Astrocyte (in vitro differentiated cells and primary cell): ENCODE results near the gene NEUROG1. TPM values are rescaled to one million over a fixed set of nuclear protein-coding genes. Genes with fewer than 3 reads are reported as not detected.

ENCODE experiments used
- DNase-seq: peaks from one replicate; pipeline ENCODE4 v3.0.0-alpha.2; 2010; ENCODE audit warnings: low read depth
- FAIRE-seq: peaks from 2 replicates; lab custom pipeline; 2011; peaks lifted over from hg19 to GRCh38; lab: Jason Lieb, UNC
- H2AFZ ChIP-seq: 2 replicates; pipeline ENCODE4 v1.6.0; 2012; ENCODE audit warnings: low read depth, low read length, inconsistent platforms
- H3K27ac ChIP-seq: 2 replicates; pipeline ENCODE4 v1.5.1; 2011; ENCODE audit warnings: low read depth, low read length, inconsistent platforms
- H3K27me3 ChIP-seq: 2 replicates; pipeline ENCODE4 v1.6.0; 2011; ENCODE audit warnings: low read length, inconsistent platforms; ENCODE audit not compliant: insufficient read depth
- H3K36me3 ChIP-seq: 2 replicates; pipeline ENCODE4 v1.5.1; 2011; ENCODE audit warnings: low read length, inconsistent platforms; ENCODE audit not compliant: insufficient read depth
- H3K4me1 ChIP-seq: 2 replicates; pipeline ENCODE4 v1.5.1; 2011; ENCODE audit warnings: low read length, inconsistent platforms; ENCODE audit not compliant: insufficient read depth
- H3K4me2 ChIP-seq: 2 replicates; pipeline ENCODE4 v1.6.0; 2012; ENCODE audit warnings: low read length, inconsistent platforms
- H3K4me3 ChIP-seq: 2 replicates; pipeline ENCODE4 v1.5.1; 2011; ENCODE audit warnings: low read depth, mild to moderate bottlenecking, low read length, inconsistent platforms; ENCODE audit not compliant: insufficient read depth
- H3K79me2 ChIP-seq: 2 replicates; pipeline ENCODE4 v1.6.0; 2012; ENCODE audit warnings: mild to moderate bottlenecking, low read length, inconsistent platforms; ENCODE audit not compliant: insufficient read depth
- H3K9ac ChIP-seq: 2 replicates; pipeline ENCODE4 v1.6.0; 2012; ENCODE audit warnings: mild to moderate bottlenecking, low read length, inconsistent platforms
- H3K9me3 ChIP-seq: 2 replicates; pipeline ENCODE4 v1.5.1; 2012; ENCODE audit warnings: low read depth, mild to moderate bottlenecking, low read length, inconsistent platforms; ENCODE audit not compliant: insufficient read depth
- H4K20me1 ChIP-seq: 2 replicates; pipeline ENCODE4 v1.6.0; 2012; ENCODE audit warnings: low read length, inconsistent platforms; ENCODE audit not compliant: insufficient read depth
- H3K27ac Mint-ChIP-seq: one replicate; pipeline ENCODE4 v1.8.0; 2021; ENCODE audit warnings: mild to moderate bottlenecking, mixed read lengths; ENCODE audit not compliant: unreplicated experiment
- H3K27me3 Mint-ChIP-seq: one replicate; pipeline ENCODE4 v1.8.0; 2021; ENCODE audit warnings: low read depth, mixed read lengths; ENCODE audit not compliant: unreplicated experiment
- H3K36me3 Mint-ChIP-seq: one replicate; pipeline ENCODE4 v1.8.0; 2021; ENCODE audit warnings: low read depth, mixed read lengths; ENCODE audit not compliant: unreplicated experiment
- H3K4me1 Mint-ChIP-seq: one replicate; pipeline ENCODE4 v1.8.0; 2021; ENCODE audit warnings: low read depth, mixed read lengths; ENCODE audit not compliant: unreplicated experiment
- H3K4me3 Mint-ChIP-seq: one replicate; pipeline ENCODE4 v1.8.0; 2021; ENCODE audit warnings: mild to moderate bottlenecking, moderate library complexity, mixed read lengths; ENCODE audit not compliant: unreplicated experiment
- H3K9me3 Mint-ChIP-seq: one replicate; pipeline ENCODE4 v1.8.0; 2021; ENCODE audit warnings: mild to moderate bottlenecking, mixed read lengths; ENCODE audit not compliant: unreplicated experiment
- CTCF ChIP-seq: IDR thresholded peaks from 2 replicates; pipeline ENCODE4 v1.5.1; 2011; ENCODE audit warnings: low read depth, mild to moderate bottlenecking, inconsistent platforms, low read length, moderate library complexity; ENCODE audit not compliant: insufficient read depth
- EZH2 ChIP-seq: IDR thresholded peaks from 2 replicates; pipeline ENCODE4 v1.6.1; 2012; ENCODE audit warnings: mild to moderate bottlenecking, low read length, inconsistent platforms; ENCODE audit not compliant: insufficient read depth
- total RNA-seq: library from RNA; stranded (reverse); gene quantifications from 2 replicates; pipeline ENCODE4 v1.2.1, GENCODE V29; 2021

Gene NEUROG1
- total RNA-seq, 1 donor from 2014 or later: not detected

- no peaks in the 10 kb centered on the region for H3K36me3 ChIP-seq
- H2AFZ ChIP-seq: no peak overlapping the region
- H3K9ac ChIP-seq: no peak overlapping the region
- Mint-ChIP-seq H3K27ac (no peak overlapping the region), H3K4me1 (peaks cover 6% of the 10 kb centered on the region), H3K36me3 (no peaks in the 10 kb centered on the region), H3K27me3 (peaks cover 52% of the 10 kb centered on the region), H3K4me3 (no peak overlapping the region), H3K9me3 (peaks cover 5% of the 10 kb centered on the region)
- no peak for TF ChIP-seq CTCF
- no peak for TF ChIP-seq EZH2
- no peak for FAIRE-seq
- H3K4me2 ChIP-seq: no peak overlapping the region
- no peak for DNase-seq
- H4K20me1 ChIP-seq: no peaks in the 10 kb centered on the region
- H3K9me3 ChIP-seq: no peaks in the 10 kb centered on the region
- no peak overlapping the region for H3K27ac ChIP-seq
- no peak overlapping the region for H3K4me3 ChIP-seq
- H3K27me3 ChIP-seq: peaks cover 38% of the 10 kb centered on the region
- no peaks in the 10 kb centered on the region for H3K4me1 ChIP-seq
- H3K79me2 ChIP-seq: no peaks in the 10 kb centered on the region
Measured at GRCh38 chr5:135511761-135512575, 23.8 kb downstream of the NEUROG1 start.

GRCh38 chr5:135509995-135510394 lies 25.8 kb downstream of the NEUROG1 start:
- Histone ChIP-seq H3K9me3 (no peaks in the 10 kb centered on the region), H3K27ac (no peak overlapping the region), H3K27me3 (peaks cover 37% of the 10 kb centered on the region), H3K4me3 (no peak overlapping the region), H3K4me2 (no peak overlapping the region), H4K20me1 (no peaks in the 10 kb centered on the region), H2AFZ (no peak overlapping the region), H3K9ac (no peak overlapping the region), H3K79me2 (no peaks in the 10 kb centered on the region), H3K36me3 (no peaks in the 10 kb centered on the region), H3K4me1 (no peaks in the 10 kb centered on the region)
- H3K36me3 Mint-ChIP-seq: no peaks in the 10 kb centered on the region
- no peak for TF ChIP-seq CTCF
- no peak overlapping the region for H3K4me3 Mint-ChIP-seq
- H3K27me3 Mint-ChIP-seq: peaks cover 55% of the 10 kb centered on the region
- peaks cover 6% of the 10 kb centered on the region for H3K4me1 Mint-ChIP-seq
- FAIRE-seq (no peak), DNase-seq (no peak)
- peaks cover 7% of the 10 kb centered on the region for H3K9me3 Mint-ChIP-seq
- H3K27ac Mint-ChIP-seq: no peak overlapping the region

GRCh38 chr5:135508496-135509005 lies 27.2 kb downstream of the NEUROG1 start:
- H3K36me3 Mint-ChIP-seq: no peaks in the 10 kb centered on the region
- peak overlapping the region; percentile 68 for H3K4me3 Mint-ChIP-seq
- Histone ChIP-seq H3K27ac (no peak overlapping the region), H4K20me1 (no peaks in the 10 kb centered on the region), H3K36me3 (no peaks in the 10 kb centered on the region), H3K79me2 (no peaks in the 10 kb centered on the region), H3K4me1 (no peaks in the 10 kb centered on the region), H3K9ac (no peak overlapping the region), H3K27me3 (peaks cover 35% of the 10 kb centered on the region), H3K9me3 (peaks cover 4% of the 10 kb centered on the region), H2AFZ (no peak overlapping the region), H3K4me3 (no peak overlapping the region), H3K4me2 (peak overlapping the region; percentile 56)
- peaks cover 62% of the 10 kb centered on the region for H3K27me3 Mint-ChIP-seq
- H3K27ac Mint-ChIP-seq: no peak overlapping the region
- no peak for TF ChIP-seq CTCF
- no peak for TF ChIP-seq EZH2
- H3K4me1 Mint-ChIP-seq: peaks cover 6% of the 10 kb centered on the region
- DNase-seq: no peak
- no peak for FAIRE-seq
- H3K9me3 Mint-ChIP-seq: peaks cover 19% of the 10 kb centered on the region
